Cardiac fibroblast (primary cell): ENCODE data around the gene CTBS.
A peak's percentile ranks its signal among the peaks of the same experiment; 100 is the strongest.

Source experiments
- DNase-seq, 2 donors: peaks; one replicate each; pipeline versions ENCODE4 v3.0.0 to v3.0.0-alpha.2; 2010; ENCODE audit warnings: low read depth in 2 of 2
- H3K4me3 ChIP-seq, 2 donors: replicated peaks in 1 of 2; 1 replicate in 1 of 2; 2 replicates in 1 of 2; pipeline ENCODE4 v1.5.1; 2011; ENCODE audit warnings: low read depth in 2 of 2, low read length in 2 of 2, mild to moderate bottlenecking in 2 of 2, moderate library complexity in 1 of 2
- TF ChIP-seq, protein P1 (sequence below): IDR thresholded peaks from one replicate; pipeline ENCODE4 v1.5.1; 2011; ENCODE audit warnings: low read depth, mild to moderate bottlenecking, low read length, inconsistent platforms

CTBS gene

DNA sequence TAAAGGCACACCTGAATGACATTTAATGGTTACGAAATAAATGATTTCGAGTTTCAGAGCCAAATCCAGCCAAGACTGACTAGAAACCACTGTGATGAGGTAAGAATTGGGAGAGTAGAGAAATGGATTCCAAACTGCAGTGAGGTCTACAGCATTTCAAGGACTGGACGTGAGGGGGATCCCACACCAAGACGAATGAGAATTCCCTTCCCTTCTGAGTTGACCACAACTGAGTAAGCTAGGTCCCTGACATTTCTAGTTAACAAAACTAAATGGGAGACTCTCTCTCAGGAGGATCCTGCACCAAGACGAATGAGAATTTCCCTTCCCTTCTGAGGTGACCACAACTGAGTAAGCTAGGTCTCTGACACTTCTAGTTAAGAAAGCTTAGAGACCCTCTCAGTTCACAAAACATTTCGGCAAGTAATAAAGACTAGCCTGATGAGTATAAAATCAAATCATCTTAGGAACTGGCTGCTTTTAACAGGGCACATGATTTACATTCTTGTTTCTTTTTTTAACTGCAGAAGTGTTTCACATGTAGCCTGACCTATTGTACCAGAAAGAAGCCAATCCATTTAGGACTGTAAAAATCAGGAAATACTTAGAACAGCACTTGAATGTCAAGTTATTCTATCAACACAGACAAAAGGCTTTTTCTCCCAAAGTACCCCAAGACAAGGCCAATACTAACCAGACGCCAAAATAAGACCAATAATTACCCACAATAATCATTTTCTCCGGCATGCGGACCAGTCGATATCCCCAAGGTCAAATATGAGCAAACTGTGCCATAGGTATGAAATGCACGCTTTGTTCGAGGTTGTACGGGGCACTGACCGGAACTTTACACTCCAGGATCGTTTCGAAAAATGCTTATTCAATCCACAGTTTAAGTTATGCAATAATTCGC, 69.4 kb downstream of the CTBS start:
- DNase-seq, result peak; percentile 59 to 72
- TF ChIP-seq, protein P1, sequence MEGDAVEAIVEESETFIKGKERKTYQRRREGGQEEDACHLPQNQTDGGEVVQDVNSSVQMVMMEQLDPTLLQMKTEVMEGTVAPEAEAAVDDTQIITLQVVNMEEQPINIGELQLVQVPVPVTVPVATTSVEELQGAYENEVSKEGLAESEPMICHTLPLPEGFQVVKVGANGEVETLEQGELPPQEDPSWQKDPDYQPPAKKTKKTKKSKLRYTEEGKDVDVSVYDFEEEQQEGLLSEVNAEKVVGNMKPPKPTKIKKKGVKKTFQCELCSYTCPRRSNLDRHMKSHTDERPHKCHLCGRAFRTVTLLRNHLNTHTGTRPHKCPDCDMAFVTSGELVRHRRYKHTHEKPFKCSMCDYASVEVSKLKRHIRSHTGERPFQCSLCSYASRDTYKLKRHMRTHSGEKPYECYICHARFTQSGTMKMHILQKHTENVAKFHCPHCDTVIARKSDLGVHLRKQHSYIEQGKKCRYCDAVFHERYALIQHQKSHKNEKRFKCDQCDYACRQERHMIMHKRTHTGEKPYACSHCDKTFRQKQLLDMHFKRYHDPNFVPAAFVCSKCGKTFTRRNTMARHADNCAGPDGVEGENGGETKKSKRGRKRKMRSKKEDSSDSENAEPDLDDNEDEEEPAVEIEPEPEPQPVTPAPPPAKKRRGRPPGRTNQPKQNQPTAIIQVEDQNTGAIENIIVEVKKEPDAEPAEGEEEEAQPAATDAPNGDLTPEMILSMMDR, result no peak
- H3K4me3 ChIP-seq, result peak overlapping the region; percentile 72 to 88

DNA sequence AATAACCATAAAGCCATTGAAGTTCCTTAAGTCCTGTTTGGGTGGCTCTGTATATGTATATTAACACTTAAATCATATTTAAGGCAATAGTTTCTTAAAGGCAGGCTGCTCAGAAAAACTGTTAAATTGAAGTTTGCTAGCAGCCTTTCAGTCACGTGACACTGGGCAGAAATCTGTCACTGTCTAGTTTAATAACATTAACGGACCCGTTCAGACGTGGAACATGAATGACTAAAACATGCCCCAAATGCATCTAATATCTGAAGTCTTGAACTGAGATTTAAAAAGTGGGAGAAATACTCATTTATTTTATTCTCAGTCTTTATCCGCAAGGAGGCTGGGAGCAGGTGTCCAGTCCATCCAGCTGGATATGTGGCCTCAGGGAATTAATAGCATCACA, 71.3 kb downstream of the CTBS start:
- H3K4me3 ChIP-seq, result no peak overlapping the region
- TF ChIP-seq, protein P1, result no peak
- no peak for DNase-seq
